ENCODE data around the gene CCDC34.
"Not testable (repeated sequence)": the region's sequence is repeated elsewhere in the genome, so short reads cannot be mapped to it uniquely, and the experiment has no call there.

The CCDC34 gene

DNA sequence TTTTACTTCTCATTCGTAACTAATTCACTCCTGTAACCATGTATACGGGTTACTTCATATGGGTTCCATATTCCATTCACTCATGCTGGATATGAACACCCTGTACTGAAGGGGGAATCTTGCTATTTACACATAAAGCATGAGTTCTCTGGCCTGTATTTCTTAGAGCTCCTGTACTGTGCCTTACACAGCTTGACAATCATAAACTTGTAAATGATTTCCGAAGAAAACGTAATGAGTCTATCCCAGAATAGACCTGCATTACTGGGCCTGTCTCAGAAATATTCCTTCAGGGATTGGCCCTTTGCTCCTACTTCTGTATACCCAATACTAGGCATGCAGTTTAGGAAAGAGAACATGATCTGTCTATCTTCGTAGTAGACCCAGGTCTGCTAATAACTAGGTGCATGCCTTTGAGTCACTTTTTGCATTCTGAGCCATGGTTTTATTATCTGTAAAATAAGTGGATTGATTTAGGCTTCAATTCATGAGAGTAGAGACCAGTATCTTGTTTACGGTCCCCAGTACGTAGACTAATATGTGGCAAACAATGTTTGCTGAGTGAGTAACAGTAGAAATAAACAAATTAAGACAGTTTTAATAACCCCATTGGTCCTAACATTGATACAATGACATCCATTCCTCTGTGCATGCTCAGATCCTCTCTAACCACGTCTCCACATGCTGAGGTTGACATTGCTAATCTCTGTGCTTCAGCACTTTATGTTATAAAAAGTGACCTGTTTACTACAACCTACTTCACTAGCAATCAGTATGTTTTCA, 1.2 kb downstream of the CCDC34 start:
- DNase-seq (ENCODE audit: low read depth) = no peak

- DNase-seq (ENCODE audit: low read depth) = no peak
Measured at GRCh38 chr11:27358296-27358695, 4.7 kb downstream of the CCDC34 start.

GRCh38 chr11:27357250-27357649, 5.8 kb downstream of the CCDC34 start:
- DNase-seq (ENCODE audit: low read depth) = no peak

GRCh38 chr11:27356624-27357222, 6.3 kb downstream of the CCDC34 start:
- no peak for DNase-seq (ENCODE audit: low read depth)

DNA sequence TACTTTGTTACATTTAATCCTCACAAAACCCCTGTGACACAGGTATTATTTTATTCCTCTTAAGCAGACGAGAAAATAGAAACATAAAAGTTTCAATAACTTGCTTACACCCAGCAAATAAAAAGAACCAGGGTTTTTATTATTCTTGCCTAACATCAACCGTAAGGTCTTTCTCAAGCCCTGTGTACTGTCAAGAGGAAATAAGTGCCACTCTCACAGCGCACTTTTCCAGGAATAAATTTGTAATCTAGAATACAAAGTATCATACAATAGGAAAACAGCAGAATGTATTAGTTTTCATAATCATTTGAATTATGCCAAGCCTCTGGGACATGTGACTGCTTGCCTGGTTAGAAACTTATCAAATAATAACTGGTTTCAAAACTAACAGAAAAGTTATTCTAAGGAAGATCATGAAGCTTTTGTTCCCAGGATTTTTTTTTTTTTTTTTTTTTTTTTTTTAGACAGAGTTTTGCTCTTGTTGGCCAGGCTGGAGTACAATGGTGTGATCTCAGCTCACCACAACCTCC, 7.4 kb downstream of the CCDC34 start:
- no peak for DNase-seq (ENCODE audit: low read depth)

GRCh38 chr11:27354359-27354965, 8.6 kb downstream of the CCDC34 start:
- DNase-seq (ENCODE audit: low read depth) = no peak

DNA sequence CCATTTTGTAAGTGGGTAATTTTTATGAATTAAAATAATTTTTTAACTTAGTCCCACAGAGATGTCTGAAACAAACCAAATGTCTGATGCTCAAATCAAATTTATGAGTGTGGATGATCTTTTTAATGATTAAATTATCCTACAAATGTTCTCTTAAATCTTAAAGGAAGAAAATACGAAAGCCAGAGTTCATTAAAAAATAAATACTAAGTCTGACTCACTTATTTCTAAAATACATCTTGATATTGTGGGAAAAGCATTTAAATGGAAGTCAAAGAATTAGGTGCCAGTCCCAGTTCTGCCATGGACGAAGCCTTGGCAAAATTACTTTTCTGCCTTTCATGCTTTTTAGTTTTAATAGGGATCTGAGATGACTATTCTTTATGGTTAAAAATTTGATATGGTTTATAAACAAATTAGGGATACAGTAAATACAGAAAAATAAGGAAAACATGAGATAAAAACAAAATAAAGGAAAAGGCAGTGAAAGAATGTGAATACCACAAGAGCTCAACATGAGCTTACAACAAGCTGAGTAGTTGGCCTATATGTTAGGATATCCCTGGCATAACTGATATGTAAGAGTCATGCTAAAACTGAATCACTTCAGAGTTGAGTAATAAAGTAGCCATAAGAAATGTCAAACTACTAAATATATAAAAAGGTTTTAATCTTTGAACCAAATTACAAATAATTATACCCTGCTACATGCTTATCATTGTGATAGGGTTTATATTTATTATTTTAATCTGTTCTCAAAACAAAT, 9.2 kb downstream of the CCDC34 start:
- DNase-seq (ENCODE audit: low read depth) = no peak

DNA sequence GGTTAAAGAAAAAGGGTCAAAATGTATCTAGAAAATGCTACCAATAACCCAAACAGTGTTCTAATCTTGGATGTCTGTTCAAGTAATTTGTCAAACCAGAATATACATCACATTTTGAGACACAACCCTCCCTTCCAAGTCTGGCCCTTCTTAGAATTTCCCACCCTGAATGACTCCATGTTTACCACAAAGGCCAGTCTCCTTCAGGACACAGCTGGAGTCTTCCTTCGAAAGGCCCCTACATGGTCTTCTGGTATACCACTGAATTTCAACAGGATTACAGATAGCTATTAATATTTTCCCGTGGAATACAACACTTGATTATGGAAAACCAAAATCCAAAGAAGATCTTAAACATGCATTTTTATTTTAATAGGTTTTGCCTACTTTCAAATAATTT, 10.2 kb downstream of the CCDC34 start:
- DNase-seq (ENCODE audit: low read depth) = no peak

- DNase-seq (ENCODE audit: low read depth) = no peak
Measured at GRCh38 chr11:27350511-27350910, 12.5 kb downstream of the CCDC34 start.

GRCh38 chr11:27349919-27350318, 13.1 kb downstream of the CCDC34 start:
- DNase-seq (ENCODE audit: low read depth) = no peak

- DNase-seq (ENCODE audit: low read depth) = no peak
Measured at GRCh38 chr11:27348340-27348873, 14.6 kb downstream of the CCDC34 start.

GRCh38 chr11:27347359-27348339, 15.4 kb downstream of the CCDC34 start:
- no peak for DNase-seq (ENCODE audit: low read depth)

DNA sequence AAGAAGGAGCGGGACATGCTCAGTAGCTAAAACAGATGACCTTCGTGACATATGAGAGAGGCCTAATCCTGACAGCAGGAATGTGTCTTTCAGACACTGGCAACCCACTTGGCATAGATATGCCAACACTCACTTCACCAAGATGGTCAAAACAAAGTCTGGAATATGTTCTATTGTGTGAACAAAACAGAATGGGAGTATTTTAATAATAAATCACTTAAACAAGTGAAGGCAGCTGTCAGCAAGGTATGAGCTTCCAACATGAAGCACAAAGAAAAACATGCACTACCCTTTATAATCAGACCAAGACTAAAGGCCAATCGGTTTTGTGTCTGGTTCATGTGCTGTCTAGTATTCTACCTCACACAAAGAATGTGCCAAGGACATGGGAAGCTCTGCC, 23.1 kb downstream of the CCDC34 start:
- no peak for DNase-seq (ENCODE audit: low read depth)

DNA sequence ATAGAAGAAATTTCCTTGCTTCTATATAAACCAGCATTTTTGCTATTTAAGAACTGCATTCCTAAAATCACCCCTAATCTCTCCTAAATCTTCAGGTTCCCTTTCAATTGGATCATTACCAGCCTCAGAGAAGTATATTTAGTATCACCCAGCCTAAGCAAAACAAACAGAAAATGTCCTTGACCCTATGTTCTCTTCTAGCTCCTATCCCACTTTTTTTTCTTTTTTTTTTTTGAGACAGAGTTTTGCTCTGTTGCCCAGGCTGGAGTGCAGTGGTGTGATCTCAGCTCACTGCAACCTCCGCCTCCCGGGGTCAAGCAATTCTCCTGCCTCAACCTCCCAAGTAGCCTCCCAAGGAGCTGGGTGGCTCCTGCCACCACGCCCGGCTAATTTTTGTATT, 28.3 kb downstream of the CCDC34 start:
- not testable (repeated sequence) for DNase-seq (ENCODE audit: low read depth)

DNA sequence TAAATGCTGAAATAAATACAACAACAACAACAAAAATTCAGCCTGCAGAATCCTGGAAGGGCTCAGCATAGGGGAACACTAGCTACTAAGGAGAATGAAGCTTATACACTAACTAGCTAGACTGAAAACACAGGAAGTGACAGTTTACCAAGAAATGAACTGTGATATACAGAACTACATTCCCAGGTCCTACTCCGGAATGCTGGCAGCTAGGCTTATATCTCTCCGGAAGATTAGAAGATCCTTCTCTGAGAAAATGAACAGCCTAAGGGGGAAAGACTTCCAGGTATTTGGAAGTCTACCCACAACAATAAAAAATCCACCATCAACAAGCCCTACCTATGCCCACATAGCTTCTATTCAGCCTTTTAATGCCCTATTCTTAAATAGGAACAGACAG, 31.0 kb downstream of the CCDC34 start:
- no peak for DNase-seq (ENCODE audit: low read depth)

DNA sequence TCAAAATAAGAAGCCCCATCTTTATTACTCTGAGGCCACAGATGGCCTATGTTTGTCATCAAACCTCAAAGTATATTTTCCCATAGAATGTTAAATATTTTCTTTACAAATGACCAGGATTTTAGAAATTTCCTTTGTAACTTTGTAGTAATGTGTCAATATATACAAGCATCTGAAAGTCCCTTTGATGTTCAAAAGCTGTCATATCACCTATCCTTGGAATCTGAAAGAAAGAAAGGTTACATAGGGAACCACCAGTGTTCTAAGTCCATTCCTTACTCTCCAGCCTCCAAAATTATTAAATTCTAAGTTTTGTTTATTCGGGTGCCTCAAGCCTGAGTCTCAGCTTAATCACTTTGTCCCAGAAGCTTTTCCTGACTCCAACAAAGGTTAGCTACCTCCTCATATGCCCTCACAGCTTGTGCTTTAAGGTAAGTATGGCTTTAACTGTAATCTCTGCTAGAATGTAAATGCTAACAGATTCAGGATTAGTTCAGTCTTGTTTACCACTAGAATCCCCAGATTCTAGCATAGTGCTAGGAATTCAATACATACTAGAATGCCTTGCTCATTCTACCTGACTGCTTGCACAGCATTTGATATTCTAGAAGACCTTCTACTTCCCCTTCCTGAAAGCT, 32.3 kb downstream of the CCDC34 start:
- DNase-seq (ENCODE audit: low read depth) = no peak

DNA sequence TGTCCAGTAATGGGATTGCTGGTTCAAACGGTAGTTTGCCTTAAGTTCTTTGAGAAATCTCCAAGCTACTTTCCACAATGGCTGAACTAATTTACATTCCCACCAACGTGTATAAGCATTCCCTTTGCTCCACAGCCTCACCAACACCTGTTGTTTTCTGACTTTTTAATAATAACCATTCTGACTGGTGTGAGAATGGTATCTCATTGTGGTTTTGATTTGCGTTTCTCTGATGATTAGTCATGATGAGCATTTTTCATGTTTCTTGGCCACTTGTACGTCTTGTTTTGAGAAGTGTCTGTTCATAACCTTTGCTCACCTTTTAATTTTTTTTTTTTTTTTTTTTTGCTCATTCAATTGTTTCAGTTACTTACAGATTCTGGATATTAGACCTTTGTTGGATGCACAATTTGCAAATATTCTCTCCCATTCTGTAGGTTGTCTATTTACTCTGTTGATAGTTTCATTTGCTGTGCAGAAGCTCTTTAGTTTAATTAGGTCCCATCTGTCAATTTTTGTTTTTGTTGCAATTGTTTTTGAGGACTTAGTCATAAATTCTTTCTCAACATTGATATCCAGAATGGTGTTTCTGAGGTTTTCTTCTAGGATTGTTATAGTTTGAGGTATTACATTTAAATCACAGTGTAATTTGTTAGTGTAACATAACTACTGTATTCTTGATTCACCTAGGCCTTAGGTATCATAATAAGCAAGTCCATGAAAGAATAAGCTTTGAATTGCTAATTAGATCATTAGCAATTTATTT, 33.0 kb downstream of the CCDC34 start:
- no peak for DNase-seq (ENCODE audit: low read depth)

DNA sequence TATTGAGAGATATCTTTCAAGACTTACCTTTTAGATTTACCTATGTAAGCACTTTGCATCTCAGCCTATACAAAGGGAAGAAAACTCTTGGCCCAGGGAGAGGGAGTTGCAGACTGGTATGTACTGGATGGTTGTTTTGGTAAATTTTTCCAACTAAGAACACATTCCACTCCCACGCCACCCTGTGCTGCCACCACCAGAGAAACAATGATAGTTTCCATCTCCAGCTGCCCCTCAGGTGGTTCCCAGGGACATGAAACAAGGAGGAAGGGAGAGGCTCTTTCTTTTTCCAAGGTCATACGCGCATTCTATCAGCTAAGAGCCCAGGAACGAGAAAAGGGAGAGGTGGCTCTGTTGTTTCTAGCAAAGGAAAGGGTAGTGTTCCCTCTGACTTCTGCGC, 34.4 kb downstream of the CCDC34 start:
- DNase-seq (ENCODE audit: low read depth) = no peak

GRCh38 chr11:27327064-27327463, 36.0 kb downstream of the CCDC34 start:
- not testable (repeated sequence) for DNase-seq (ENCODE audit: low read depth)

GRCh38 chr11:27322196-27322595, 40.8 kb downstream of the CCDC34 start:
- DNase-seq (ENCODE audit: low read depth) = not testable (repeated sequence)

All from activated T-cell treated with anti-CD3 and anti-CD28 coated beads for 1 hour (primary cell).